Measurements from ENCODE around the gene CLSTN3.

DNA sequence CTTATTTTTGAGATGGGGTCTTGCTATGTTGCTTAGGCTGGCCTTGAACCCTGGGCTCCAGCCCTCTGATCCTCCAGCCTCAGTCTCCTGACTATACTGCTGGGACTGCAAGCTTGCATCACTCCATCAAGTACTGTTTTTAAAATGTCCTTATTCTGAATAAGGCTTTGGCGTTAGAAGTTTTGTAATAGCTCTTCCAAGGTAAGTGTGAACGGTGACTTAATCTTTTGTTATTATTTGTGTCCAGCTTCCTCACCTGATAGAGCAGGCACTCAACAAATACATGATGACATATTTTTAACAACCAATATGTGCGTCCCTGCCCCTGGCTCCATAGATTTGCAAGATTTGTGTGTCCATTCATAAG is 22.6 kb upstream of the CLSTN3 start:
- TF ChIP-seq, protein P1, sequence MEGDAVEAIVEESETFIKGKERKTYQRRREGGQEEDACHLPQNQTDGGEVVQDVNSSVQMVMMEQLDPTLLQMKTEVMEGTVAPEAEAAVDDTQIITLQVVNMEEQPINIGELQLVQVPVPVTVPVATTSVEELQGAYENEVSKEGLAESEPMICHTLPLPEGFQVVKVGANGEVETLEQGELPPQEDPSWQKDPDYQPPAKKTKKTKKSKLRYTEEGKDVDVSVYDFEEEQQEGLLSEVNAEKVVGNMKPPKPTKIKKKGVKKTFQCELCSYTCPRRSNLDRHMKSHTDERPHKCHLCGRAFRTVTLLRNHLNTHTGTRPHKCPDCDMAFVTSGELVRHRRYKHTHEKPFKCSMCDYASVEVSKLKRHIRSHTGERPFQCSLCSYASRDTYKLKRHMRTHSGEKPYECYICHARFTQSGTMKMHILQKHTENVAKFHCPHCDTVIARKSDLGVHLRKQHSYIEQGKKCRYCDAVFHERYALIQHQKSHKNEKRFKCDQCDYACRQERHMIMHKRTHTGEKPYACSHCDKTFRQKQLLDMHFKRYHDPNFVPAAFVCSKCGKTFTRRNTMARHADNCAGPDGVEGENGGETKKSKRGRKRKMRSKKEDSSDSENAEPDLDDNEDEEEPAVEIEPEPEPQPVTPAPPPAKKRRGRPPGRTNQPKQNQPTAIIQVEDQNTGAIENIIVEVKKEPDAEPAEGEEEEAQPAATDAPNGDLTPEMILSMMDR (IDR thresholded peaks at IDR 0.05), result no peak
- no peak for TF ChIP-seq EZH2 (IDR thresholded peaks at IDR 0.05; ENCODE audit: borderline replicate concordance, insufficient read depth, low read depth, low read length, poor library complexity, severe bottlenecking)
